Keratinocyte (primary cell): ENCODE measurements around the gene SMIM35.

Source experiments
- EZH2 ChIP-seq: IDR thresholded peaks from one replicate; pipeline ENCODE4 v1.6.1; 2012; ENCODE audit warnings: inconsistent platforms, mild to moderate bottlenecking, low read length, moderate library complexity
- TF ChIP-seq, protein P1 (sequence below), 3 experiments: IDR thresholded peaks in 1 of 3; conservative IDR thresholded peaks in 1 of 3; optimal IDR thresholded peaks in 1 of 3; 2 replicates in 2 of 3; 3 replicates in 1 of 3; pipeline versions ENCODE3 to v1.5.1; 2011; ENCODE audit warnings: low read length in 3 of 3, mild to moderate bottlenecking in 3 of 3, moderate library complexity in 2 of 3, control low read depth in 1 of 3, inconsistent platforms in 1 of 3; ENCODE audit not compliant: insufficient read depth in 2 of 3; ENCODE audit errors: extremely low read depth in 1 of 3

DNA sequence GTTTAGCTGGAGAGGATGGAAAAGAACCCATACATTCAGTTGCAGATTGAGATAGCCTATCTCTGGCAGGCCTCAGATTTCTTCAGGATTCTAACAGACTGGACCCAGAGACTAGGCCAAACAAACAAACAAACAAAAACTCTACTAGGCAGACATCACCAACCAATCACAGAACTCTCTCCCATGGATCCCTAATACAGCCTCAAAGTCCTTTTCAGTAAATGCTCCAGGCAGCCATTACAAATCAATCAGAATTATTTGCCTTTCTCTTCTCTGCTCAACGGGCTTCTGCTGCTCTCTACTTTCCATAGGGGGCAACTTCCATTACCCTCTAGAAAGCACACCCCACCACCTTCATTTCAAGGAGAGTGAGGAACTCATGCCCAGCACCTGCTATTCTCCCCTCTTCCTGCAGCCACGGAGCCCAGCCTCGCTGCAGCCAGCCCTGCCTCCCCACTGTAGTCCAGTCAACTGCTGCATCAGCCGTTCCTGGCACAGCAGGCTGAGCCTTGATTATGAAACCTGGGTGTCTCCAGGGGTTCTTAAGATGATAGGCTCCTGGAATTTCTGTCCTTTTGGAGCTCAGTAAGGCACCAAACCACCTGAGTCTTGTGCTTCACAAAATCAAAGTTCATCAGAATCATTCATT is 19.0 kb upstream of the SMIM35 start:
- TF ChIP-seq EZH2 = no peak
- TF ChIP-seq, protein P1, sequence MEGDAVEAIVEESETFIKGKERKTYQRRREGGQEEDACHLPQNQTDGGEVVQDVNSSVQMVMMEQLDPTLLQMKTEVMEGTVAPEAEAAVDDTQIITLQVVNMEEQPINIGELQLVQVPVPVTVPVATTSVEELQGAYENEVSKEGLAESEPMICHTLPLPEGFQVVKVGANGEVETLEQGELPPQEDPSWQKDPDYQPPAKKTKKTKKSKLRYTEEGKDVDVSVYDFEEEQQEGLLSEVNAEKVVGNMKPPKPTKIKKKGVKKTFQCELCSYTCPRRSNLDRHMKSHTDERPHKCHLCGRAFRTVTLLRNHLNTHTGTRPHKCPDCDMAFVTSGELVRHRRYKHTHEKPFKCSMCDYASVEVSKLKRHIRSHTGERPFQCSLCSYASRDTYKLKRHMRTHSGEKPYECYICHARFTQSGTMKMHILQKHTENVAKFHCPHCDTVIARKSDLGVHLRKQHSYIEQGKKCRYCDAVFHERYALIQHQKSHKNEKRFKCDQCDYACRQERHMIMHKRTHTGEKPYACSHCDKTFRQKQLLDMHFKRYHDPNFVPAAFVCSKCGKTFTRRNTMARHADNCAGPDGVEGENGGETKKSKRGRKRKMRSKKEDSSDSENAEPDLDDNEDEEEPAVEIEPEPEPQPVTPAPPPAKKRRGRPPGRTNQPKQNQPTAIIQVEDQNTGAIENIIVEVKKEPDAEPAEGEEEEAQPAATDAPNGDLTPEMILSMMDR (optimal IDR thresholded peaks at IDR 0.05 in 1 of 3, IDR thresholded peaks at IDR 0.05 in 1 of 3, conservative IDR thresholded peaks at IDR 0.05 in 1 of 3; ENCODE audit: extremely low read depth in 1 of 3, insufficient read depth in 2 of 3, low read length in 3 of 3) = no peak
